ENCODE results near the gene SLC7A1.

- TF ChIP-seq CTCF (IDR thresholded peaks at IDR 0.05) (no peak), POLR2A (IDR thresholded peaks at IDR 0.05) (no peak)
Observed at GRCh38 chr13:29487466-29488454, 107.7 kb downstream of the SLC7A1 start.
